HG02973 (cell line): Measurements from ENCODE around the gene IMPACT.
A peak's percentile ranks its signal among the peaks of the same experiment; 100 is the strongest.

Source experiments
- ATAC-seq: cut with Tn5 transposase; IDR thresholded peaks from one replicate; pipeline ENCODE4 v1.9.1; 2021; ENCODE audit warnings: moderate library complexity; ENCODE audit not compliant: unreplicated experiment

IMPACT gene

DNA sequence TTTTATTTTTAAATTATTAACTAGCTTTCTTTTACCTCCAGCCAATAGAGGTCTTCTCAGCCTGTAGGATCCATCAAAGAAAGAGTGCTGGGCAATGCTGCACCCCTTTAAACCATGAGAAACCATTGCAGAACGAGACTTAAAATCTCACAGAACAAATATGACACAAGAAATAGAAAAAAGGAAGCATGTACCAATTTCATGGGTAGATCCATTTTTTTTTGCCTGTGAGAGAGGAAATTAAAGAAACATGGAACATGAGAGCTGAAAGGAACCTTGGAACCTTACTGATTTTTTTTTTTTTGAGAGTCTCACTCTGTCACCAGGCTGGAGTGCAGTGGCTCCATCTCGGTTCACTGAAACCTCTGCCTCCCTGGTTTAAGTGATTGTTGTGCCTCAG is 47.9 kb downstream of the IMPACT start:
- ATAC-seq, result no peak

DNA sequence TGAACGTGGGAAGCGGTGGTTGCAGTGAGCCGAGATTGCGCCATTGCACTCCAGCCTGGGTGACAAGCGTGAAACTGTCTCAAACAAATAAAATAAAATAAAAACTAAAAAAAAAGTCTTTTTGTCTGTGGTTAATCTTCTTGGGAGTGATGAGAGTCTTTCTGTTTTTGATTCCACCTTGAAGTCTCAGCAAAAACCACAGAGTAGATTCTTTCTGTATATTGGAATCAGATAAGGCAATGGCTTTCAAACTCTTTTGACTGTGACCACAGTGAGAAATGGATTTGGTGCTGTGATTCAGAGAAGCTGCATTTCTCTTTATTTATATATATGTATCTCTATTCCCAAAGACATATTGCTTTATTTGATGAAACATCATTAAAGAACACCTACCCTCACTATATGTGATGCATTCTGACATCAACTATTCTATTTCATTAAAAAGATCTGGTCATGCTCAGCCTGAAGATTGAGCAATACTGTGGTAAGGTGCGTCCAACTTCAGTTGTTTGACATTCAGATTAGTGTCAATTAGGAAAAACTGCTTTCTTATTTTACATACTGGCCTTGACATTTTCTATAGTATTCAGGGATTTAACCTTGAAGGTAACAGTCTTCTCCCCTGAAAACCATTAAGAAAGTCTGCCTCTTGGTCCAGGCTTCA is 49.6 kb downstream of the IMPACT start:
- no peak for ATAC-seq

DNA sequence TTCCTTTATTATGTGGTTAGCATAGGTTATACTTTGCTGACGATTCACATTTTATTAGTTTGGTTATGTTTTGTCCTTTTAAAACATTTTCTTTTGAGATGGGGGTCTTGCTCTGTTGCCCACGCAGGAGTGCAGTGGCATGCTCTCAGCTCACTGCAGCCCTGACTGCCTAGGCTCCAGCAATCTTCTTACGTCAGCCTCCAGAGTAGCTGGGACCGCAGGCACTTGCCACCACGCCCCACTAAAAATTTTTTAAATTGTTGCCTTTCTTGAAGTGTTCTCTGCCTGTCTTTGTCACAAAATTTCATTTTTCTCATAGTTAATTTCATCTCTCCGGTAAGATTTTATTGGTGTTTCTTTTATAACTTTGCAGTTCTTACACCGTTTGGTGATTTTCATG is 52.9 kb downstream of the IMPACT start:
- ATAC-seq, result no peak

DNA sequence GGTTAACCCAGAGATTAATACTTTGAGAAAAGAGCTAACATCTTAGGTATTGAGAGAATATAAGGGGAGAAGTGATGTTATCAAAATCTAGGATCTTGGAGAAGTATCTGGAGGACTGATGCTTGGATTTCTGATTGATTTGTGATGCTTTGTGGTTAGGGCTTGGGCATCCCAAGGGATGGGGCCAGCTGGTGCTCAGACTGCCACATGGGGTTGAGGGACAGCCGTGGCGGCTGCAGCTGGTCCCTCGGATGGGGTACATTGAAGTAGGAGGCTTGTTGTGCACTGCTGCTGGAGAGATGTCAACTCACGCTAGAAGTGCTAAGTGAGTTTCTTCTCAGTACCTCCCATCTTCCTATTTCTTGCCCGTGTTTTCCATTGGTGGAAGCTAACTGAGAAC is 56.4 kb downstream of the IMPACT start:
- no peak for ATAC-seq

DNA sequence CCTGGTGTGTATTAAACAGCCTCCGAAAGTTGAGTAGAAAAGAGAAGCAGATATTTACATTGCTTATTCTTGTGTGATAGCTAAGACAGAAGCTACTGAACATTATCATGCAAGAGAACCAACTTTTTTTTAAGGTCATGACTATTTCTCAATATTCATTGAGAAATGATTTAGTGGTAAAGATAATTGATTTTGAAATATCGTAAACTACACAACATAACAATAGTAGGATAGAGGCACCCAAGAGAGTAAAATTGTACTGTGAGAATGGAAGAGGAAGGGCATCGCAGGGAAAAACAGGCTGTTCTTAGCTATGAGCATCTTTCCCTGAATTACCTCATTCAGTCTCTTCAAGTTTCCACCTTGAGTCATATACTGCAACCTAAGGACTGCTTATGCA is 59.2 kb downstream of the IMPACT start:
- no peak for ATAC-seq

DNA sequence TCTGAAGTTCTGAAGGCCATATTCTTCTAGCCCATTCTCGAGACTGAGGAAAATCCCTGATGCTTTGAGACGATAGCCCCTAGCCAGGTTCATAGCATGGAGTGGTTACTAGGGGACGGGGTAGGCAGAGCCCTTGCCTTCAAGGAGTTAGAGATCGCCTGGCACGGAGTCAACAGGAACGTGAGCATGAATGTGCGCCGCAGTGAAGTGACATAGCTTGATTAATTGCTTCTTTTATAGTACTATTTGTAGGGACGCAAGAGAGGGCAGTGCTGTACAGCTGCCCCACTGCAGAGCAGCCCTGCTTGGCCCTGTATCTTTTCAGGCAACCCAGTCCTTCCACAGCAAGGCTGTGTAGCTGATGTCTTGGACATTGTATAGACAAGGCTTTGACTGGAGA is 60.2 kb downstream of the IMPACT start:
- no peak for ATAC-seq

DNA sequence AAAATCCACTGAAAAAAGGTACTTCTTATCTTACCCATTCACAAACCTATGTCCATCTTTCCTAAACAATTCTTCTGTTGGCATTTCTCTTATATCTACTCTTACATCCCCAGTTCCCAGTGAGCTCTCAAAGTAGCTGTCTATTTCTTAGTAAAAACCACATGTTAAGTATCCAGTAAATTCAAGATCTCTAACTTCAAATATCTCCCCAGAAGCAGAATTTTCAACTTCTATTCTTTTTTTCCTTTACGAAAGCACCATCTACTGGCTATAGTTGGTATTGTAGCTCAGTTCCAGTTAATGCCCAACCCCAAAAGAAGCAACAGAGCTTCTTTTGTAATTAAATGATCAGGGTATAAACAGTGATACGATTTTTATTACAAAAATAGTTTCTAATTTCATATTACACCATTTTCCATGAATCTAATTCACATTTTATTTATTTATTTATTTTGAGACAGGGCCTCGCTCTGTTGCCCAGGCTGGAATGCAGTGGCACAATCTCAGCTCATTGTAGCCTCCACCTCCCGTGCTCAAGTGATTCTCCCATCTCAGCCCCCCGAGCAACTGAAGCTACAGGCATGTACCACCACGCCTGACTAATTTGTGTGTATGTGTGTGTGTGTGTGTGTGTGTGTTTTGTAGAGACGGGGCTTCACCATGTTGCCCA is 62.5 kb downstream of the IMPACT start:
- ATAC-seq, result no peak

DNA sequence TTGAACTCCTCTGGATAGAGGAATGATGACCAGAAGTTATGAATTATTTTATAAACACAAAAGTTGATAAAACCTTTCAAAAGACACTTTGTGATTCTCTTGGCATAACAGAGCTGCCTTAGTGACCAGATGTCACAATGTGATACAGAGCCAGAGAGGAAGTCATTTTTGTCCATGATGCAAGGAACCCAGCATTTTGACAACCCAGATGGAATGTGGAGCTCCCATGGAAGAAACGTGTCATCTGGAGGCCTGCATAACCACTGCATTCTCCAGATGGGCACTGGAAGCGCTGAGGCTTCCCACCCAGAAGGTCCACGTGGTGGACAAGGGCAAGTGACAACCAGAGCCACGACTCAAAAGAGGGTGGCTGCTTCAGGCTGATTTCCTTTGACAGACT is 64.1 kb downstream of the IMPACT start:
- no peak for ATAC-seq

DNA sequence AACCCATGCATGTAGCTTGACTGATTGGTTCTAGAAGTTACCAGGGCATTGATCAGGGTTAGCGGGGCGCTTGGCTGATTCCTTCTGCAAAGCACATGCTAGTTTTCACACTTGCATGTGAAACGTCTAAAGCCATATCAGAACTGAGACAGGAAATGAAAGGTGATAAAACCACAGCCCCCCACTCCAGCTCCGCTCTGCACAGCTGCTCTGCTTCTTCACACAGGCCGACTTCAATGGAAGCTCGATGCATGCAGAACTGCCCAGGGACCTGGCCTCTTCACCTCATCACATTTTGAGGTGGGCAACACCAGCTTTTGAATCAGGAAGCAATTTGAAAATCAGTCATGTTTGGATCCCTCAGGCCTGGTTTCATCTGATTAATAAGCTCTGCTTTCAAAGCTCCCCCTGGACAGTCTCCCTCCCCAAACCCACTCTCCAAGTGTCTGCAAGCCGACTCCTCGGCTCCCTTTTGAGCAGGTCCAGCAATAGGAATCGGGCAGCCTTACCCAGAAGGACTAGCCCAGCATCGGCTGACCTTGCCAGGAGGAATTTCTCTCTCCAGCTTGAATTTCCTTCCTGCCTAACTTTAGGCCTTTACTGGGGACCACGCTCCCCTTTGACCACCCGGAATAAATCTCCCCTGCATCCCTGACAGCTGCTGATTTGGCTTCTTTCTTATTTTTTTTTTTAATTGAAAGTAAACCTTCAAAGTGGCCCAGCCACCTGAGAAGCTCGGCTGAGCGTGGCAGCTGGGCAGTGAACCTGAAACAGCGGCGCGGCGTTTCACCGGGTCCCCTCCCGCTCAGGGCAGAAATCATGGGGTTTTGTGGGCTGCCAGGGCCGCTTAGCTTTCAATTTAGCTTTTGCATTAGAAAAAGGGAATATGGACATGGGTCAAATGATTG is 65.7 kb downstream of the IMPACT start:
- ATAC-seq, result peak; percentile 85

DNA sequence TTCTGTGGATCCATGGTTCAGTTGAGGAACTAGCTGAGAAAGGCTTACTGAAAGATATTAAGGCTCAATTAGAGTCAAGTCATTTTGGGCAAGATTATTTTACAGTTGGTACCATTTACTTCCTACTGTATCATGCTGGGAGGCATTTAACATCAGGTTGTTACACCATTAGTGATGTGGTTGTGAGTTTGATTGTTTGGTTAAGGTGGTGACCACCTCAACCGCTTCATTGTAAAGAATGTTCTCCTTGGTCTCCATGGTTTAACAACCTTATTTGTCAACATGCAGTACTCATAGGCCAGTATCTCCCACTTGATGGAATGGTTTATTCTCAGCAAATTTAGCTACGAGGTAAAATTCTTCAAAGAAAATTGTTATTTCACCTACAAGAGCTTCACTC is 68.1 kb downstream of the IMPACT start:
- ATAC-seq, result no peak

DNA sequence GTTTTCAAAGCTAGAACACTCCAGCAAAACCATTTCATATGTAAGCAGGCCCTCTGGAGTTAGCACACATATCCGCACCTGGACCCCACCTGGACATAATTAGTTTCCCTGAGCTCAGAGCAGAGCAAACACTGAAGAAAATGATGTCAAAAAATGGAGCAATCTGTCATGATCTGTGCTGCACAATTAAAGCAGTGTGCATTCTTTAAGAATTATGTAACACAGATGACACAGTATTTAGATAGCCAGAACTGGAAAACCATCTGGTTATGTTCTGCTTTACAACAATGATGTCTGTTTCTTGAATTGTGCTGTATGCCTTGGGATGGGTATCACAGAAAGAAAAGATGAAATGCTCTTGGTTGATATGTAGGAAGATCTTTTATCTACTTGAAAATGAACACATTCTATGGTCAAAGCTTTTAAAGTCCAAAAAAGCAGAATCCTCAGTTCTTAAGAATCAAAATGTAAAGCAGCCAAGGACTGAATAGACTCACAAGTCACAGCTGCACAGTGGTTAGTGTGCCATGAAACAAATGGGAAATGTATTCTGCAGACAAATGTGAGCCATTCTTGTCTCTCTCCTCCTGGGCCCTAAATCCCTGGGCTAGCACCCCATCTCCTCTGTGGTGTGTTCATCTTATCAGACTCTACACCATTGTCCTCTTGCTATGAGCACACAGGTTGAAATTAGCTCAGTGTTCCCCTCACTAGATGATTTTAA is 70.7 kb downstream of the IMPACT start:
- ATAC-seq, result no peak

DNA sequence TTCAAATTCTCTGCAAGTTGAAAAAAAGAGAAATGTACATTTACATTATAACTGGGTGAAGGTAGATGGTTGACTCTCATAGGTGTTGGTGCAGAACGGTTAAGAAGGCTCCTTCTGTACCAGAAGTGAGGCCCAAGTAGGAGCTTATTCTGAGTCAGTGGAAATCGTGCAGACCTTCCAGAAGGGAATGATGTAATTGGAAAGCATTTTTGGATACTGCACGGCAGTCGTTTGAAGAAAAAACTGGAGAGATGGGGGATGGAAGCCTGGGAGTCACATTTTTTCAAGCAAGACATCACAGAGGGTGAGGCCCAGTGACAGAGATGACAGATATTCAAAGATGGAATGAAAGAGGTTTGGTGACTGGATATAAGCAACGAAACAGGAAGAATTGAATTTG is 73.3 kb downstream of the IMPACT start:
- ATAC-seq, result no peak

DNA sequence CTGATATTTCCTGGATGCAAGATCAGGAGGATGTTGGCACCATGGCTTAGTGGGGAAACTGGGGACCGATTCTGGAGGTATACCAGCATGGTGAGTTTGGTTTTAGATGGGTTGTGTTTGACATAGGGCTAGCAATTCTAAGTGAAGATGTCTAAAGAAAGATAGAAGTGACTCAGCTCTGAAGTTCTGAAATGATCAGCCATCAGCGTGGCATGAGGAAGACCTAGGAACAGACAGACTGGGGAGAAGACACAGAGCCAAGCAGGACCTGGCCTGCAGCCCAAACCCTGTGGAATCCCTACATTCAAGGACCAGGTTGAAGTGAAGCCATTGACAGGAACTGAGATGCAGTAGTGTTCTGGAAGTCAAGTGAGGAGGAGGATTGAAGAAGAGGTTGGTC is 73.7 kb downstream of the IMPACT start:
- no peak for ATAC-seq

DNA sequence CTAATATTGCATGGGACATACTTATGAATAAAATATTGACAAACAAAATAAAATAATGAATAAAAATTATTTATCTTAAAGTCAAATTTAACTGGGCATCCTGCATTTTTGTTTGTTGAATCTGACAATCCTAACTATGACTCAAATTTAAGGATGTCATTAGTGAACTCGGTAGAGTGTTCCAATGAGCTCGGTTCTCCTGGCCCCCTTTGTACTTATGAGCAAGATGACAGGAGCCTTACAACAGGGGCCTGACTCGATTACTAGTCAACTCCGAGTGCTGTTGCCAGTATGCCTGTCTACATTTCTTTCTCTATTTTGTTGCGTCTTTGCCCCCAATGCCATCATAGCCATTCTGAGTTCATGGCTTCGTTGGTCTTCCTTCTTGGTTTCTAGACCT is 74.3 kb downstream of the IMPACT start:
- ATAC-seq, result no peak

DNA sequence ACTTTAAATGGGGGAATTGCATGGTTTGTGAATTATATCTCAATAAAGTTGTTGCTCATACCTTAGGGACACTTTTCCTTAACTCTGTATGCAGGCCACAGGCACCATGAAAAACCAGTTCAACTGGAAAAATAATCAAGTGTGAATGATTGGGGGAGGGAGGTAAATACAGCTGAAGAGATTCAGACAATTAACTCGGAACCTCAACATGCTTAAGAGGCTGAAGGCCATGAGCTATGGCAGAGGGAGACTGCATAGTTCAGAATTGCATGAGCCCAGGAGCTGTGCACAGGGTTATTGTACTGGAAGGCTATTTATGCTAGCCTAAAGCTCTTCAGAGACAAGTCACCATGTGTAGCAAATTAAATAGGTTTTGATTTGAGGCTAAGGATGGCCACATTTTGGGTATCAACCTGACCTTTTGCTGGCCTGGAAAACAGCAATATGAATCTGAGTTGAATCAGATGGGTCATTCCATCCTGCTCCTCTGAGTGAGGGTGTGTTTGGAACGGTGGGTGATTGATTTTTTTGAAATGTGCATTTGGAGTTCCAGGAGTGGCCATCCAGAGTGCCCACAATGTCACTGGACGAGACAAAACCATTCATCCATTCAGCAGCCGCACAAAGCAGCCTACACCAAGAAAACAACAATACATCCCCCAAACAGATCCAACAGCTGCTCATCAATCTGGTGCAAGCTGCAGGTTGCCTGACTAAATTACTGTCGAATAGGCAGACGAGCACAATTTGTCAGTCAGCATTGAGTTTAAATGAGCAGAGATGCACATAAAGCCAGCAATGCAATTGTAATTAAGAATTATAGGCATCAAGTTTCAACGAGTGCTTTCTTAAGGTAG is 76.4 kb downstream of the IMPACT start:
- no peak for ATAC-seq
